Heart left ventricle (tissue), 16 donors: Measurements from ENCODE around the gene CTNNA1. TPM values are rescaled to one million over a fixed set of nuclear protein-coding genes. Genes with fewer than 3 reads are reported as not detected.

Experiments used
- ATAC-seq, 4 donors: fragments of 200-7000 bp; cut with Tn5 transposase; one replicate each; pipeline ENCODE4 v1.9.1; 2020 to 2022; ENCODE audit warnings: moderate library complexity in 4 of 4, mild to moderate bottlenecking in 3 of 4, moderate number of reproducible peaks in 1 of 4
- DNase-seq, 5 donors: peaks; one replicate each; pipeline ENCODE4 v3.0.0-alpha.2; 2020
- H3K27ac ChIP-seq, 12 donors: fragments of 200-600 bp; sonication (generic) in 4 of 12; one replicate each; pipeline versions ENCODE4 v1.5.0 to v1.8.0; 2016 to 2022; ENCODE audit warnings: mild to moderate bottlenecking in 2 of 12
- H3K27me3 ChIP-seq, 9 donors: fragments of 200-600 bp; sonication (generic) in 2 of 9; one replicate each; pipeline versions ENCODE4 v1.5.1 to v1.8.0; 2016 to 2022; ENCODE audit warnings: mild to moderate bottlenecking in 3 of 9
- H3K36me3 ChIP-seq, 9 donors: fragments of 200-600 bp; sonication (generic) in 2 of 9; one replicate each; pipeline versions ENCODE4 v1.5.0 to v1.8.0; 2018 to 2022; ENCODE audit warnings: mild to moderate bottlenecking in 2 of 9
- H3K4me1 ChIP-seq, 12 donors: fragments of 200-600 bp; sonication (generic) in 4 of 12; one replicate each; pipeline versions ENCODE4 v1.5.0 to v1.8.0; 2016 to 2022; ENCODE audit warnings: mild to moderate bottlenecking in 3 of 12
- H3K4me3 ChIP-seq, 12 donors: fragments of 200-600 bp; sonication (generic) in 4 of 12; one replicate each; pipeline versions ENCODE4 v1.5.0 to v1.8.0; 2017 to 2022; ENCODE audit warnings: mild to moderate bottlenecking in 9 of 12, moderate library complexity in 4 of 12
- H3K9me3 ChIP-seq, 12 donors: fragments of 200-600 bp; sonication (generic) in 4 of 12; one replicate each; pipeline versions ENCODE4 v1.5.0 to v1.8.0; 2016 to 2022; ENCODE audit warnings: mild to moderate bottlenecking in 1 of 12
- POLR2A ChIP-seq, 2 donors: fragments of 450-650 bp; IDR thresholded peaks; one replicate each; pipeline ENCODE4 v1.6.1; 2017; ENCODE audit warnings: antibody characterized with exemption in 2 of 2, mild to moderate bottlenecking in 2 of 2, moderate library complexity in 2 of 2
- WGBS, 4 donors: extraction: QIAGEN DNeasy Blood & Tissue Kit in 2 of 4; methylation state at CpG; one replicate each; pipeline versions ENCODE4 v1.1.5 to v1.1.7; 2013 to 2018; 5-methylcytosine and 5-hydroxymethylcytosine counted together
- intact Hi-C, 10 donors: fragments of 100-400 bp; cut with DNase I; formaldehyde crosslinking; loops; one replicate each; pipeline versions ENCODE4 v1.11.1 to v1.14.2; 2022
- polyA plus RNA-seq, 2 donors: library from polyadenylated mRNA; stranded (reverse); fragments of 200-250 nt; gene quantifications; one replicate each; pipeline ENCODE4 v1.2.3, GENCODE V29; 2013
- total RNA-seq, 9 donors: library from RNA; depleted of rRNA in 2 of 9; stranded (reverse); fragments of >200 nt in 2 of 9; fragmentation: NEBNext Ultra II Directional in 3 of 9; extraction: Animal tissue kit (Norgen Biotek cat#: 25700) in 3 of 9; gene quantifications; one replicate each; pipeline versions ENCODE4 v1.1.0 to v1.2.4, GENCODE V29; 2016 to 2023
- TF ChIP-seq, protein P1 (sequence below), 12 donors: fragments of 200-600 bp; sonication (generic) in 4 of 12; IDR thresholded peaks; one replicate each; pipeline versions ENCODE4 v1.5.0 to v1.8.0; 2018 to 2022; ENCODE audit warnings: antibody characterized with exemption in 12 of 12, mild to moderate bottlenecking in 5 of 12
- donor health status: ischemic (EF 13 %, LVEDD 7.1; RV severe dilation, severe dysfunction).
- donor health status: healthy with polysubstance abuse.
- donor health status: DM: no; HTN: yes; CAD: no.
- donor health status: DM: no; HTN: no; CAD: no.
- donor health status: ischemic (EF 25% LVEDD 6.9; RV normal size, moderate dysfunction).
- donor health status: ischemic (EF 25% LVEDD 5.7; RV mildly dilated, moderate dysfunction).
- donor health status: healthy.
- donor health status: DM: yes; HTN: yes; CAD: no.
- donor health status: ischemic (EF 35%, LVEDD 5.7; RV mildly dilated, moderate dysfunction).
- donor health status: nonischemic (EF 11% LVEDD 7.7; RV severe dilation, severe dysfunction).
- donor health status: DM: yes; HTN: yes; CAD: no.
- donor health status: PGD.
- donor health status: ischemic (EF 29% LVEDD 5.4; RV normal size, mild dysfunction).
- donor health status: nonischemic (EF 23%, LVEDD 6.1; RV moderate dilation, normal function).

Gene CTNNA1
- total and polyA plus RNA-seq, 11 donors = 140 to 460 (median 399) TPM

DNA sequence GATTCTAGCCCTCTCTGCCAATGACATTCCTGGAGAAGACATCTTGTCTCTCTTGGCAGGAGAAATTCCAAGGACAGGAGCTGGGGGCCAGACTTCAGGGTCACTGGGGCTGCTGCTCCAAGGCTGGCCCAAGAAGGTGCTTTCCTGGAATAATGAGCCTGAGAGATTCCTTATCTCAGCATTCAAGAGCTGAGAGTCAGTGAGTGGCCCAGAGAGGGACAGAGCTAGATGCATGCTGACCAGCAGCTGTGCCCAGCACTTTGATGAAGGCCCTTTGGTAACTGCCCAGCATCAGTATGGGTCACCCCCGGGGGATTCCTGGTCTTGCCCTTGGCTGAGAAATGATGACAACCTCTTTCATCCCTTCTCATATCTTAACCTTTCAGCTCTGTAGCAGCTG is 47.7 kb upstream of the CTNNA1 start:
- no peak overlapping the region for H3K4me3 ChIP-seq
- H3K9me3 ChIP-seq = no peaks in the 10 kb centered on the region
- H3K36me3 ChIP-seq = no peaks in the 10 kb centered on the region
- no peak for DNase-seq
- H3K27me3 ChIP-seq = peaks cover 0 to 5% (median 0%) of the 10 kb centered on the region in 9 donors
- H3K4me1 ChIP-seq = peaks cover 0 to 12% (median 0%) of the 10 kb centered on the region in 12 donors
- intact Hi-C loops = no loop called here
- WGBS, 4 donors = 70 to 89% (median 82%) methylated on average over 1 of the region's 1 CpG
- no peak overlapping the region for H3K27ac ChIP-seq
- TF ChIP-seq, protein P1, sequence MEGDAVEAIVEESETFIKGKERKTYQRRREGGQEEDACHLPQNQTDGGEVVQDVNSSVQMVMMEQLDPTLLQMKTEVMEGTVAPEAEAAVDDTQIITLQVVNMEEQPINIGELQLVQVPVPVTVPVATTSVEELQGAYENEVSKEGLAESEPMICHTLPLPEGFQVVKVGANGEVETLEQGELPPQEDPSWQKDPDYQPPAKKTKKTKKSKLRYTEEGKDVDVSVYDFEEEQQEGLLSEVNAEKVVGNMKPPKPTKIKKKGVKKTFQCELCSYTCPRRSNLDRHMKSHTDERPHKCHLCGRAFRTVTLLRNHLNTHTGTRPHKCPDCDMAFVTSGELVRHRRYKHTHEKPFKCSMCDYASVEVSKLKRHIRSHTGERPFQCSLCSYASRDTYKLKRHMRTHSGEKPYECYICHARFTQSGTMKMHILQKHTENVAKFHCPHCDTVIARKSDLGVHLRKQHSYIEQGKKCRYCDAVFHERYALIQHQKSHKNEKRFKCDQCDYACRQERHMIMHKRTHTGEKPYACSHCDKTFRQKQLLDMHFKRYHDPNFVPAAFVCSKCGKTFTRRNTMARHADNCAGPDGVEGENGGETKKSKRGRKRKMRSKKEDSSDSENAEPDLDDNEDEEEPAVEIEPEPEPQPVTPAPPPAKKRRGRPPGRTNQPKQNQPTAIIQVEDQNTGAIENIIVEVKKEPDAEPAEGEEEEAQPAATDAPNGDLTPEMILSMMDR (IDR thresholded peaks at IDR 0.05) = no peak
- no peak for TF ChIP-seq POLR2A (IDR thresholded peaks at IDR 0.05)
- ATAC-seq = no peak

DNA sequence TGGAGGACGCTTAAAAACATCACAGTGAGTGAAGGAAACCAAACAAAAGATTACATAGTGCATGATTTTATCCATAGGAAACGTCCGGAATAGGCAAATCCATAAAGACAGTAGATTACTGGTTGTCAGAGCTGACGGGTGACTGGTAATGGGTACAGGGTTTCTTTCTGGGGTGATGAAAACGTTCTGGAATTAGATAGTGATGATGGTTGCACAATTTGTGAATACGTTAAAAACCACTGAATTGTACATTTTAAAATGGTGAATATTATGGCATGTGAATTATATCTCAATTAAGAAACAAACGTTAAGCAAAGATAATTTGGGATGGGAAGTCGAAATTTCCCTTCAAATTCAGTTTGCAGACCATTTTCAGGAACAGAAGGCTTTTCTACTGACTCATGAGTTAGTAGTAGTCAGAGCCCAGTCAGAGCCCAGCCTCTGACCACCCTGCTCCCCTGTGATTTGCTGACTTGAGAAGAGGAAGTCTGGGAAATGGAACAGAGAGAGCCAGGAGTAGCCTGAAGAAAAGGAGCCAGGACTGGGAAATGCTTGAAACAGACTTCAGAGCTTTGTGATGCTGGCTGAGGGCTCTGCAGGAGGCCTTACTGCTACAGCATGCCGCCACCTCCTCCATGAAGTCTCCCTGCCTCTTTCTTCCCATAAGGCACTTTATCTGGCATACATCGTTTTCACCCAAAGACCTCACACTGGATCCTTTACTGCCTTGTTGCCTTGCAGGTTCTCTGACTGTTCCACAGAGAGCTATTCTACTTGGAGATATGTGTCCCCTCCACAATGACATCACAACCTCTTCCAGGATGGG is 46.4 kb upstream of the CTNNA1 start:
- ATAC-seq (peak; percentile 42 to 95 (median 84)), DNase-seq (peak in 4 of 5 donors; percentile 25 to 56 (median 38))
- Histone ChIP-seq H3K36me3 (no peaks in the 10 kb centered on the region), H3K27ac (no peak overlapping the region), H3K4me3 (no peak overlapping the region), H3K9me3 (no peaks in the 10 kb centered on the region), H3K4me1 (peaks cover 0 to 12% (median 0%) of the 10 kb centered on the region in 12 donors), H3K27me3 (peaks cover 0 to 5% (median 0%) of the 10 kb centered on the region in 9 donors)
- no peak for TF ChIP-seq POLR2A (IDR thresholded peaks at IDR 0.05)
- TF ChIP-seq, protein P1 (IDR thresholded peaks at IDR 0.05) = no peak
- 67 to 72% (median 69%) methylated on average over 10 of the region's 10 CpGs for WGBS, 4 donors
- intact Hi-C loops = no loop called here

DNA sequence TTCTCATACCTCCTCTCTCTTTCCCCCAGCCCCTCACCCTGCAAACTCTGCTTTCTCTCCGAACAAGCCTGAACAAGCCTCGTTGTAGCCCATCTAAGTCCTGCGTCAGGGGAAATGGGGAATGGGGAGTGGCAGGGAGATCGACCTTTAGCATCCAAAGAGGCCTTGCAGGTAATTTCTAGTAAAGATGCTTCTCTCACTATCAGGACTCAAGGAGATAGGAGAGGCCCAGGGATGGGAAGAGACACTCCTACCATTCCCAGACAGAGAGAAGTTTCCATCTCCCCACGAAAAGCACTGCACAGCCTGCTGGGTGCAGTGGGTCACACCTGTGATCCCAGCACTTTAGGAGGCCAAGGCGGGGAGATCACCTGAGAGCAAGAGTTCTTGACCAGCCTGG is 44.4 kb upstream of the CTNNA1 start:
- Histone ChIP-seq H3K36me3 (no peaks in the 10 kb centered on the region), H3K9me3 (no peaks in the 10 kb centered on the region), H3K4me3 (no peak overlapping the region), H3K27me3 (no peaks in the 10 kb centered on the region), H3K4me1 (peaks cover 0 to 12% (median 0%) of the 10 kb centered on the region in 12 donors), H3K27ac (no peak overlapping the region)
- 80 to 88% (median 84%) methylated on average over 6 of the region's 6 CpGs for WGBS, 4 donors
- TF ChIP-seq, protein P1 (IDR thresholded peaks at IDR 0.05) = no peak
- no peak for TF ChIP-seq POLR2A (IDR thresholded peaks at IDR 0.05)
- DNase-seq (no peak), ATAC-seq (no peak)
- intact Hi-C loops = no loop called here

DNA sequence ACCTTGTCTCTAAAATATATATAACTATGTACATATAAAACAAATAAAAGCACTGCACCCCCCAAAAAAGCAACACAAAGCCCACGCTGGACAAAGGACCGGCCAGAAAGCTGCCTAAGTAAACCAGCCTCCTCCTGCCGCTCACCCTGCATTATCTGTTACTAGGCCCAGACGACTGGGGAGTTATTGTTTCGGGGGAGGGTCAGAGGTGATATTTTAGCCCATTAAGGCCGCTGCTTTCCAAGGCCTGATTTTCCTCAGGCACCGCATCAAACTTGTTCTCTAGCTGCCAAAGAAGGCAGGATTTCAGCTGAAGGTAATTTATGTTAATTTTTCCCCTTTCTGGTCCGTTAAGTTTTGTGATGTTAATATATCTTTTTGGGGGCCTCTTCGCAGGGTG is 44.0 kb upstream of the CTNNA1 start:
- intact Hi-C loops = no loop called here
- Histone ChIP-seq H3K36me3 (no peaks in the 10 kb centered on the region), H3K4me3 (no peak overlapping the region), H3K27me3 (no peaks in the 10 kb centered on the region), H3K9me3 (no peaks in the 10 kb centered on the region), H3K27ac (no peak overlapping the region), H3K4me1 (peaks cover 0 to 12% (median 0%) of the 10 kb centered on the region in 12 donors)
- 81 to 91% (median 88%) methylated on average over 9 of the region's 9 CpGs for WGBS, 4 donors
- ATAC-seq = no peak
- TF ChIP-seq POLR2A (IDR thresholded peaks at IDR 0.05) = no peak
- TF ChIP-seq, protein P1 (IDR thresholded peaks at IDR 0.05) = no peak
- no peak for DNase-seq
